PC-3 (cell line): ENCODE measurements around the gene PDE3B. TPM values are rescaled to one million over a fixed set of nuclear protein-coding genes. Genes with fewer than 3 reads are reported as not detected.

Experiments
- ATAC-seq: fragments of 200-7000 bp; cut with Tn5 transposase; 2 replicates; pipeline ENCODE4 v1.9.1; 2020; ENCODE audit warnings: mild to moderate bottlenecking, moderate library complexity
- BruUV-seq: library from RNA; stranded (reverse); fragments of 400-500 nt; replicated peaks from 2 replicates; lab custom pipeline; 2021; lab: Mats Ljungman, UMichigan
- CTCF ChIA-PET: fragments of 300-600 bp; sonication (Branson Sonifier 250); formaldehyde crosslinking; loops from one replicate; lab custom pipeline; 2022; ENCODE audit warnings: antibody characterized with exemption; lab: Charles Lee
- POLR2A ChIA-PET: fragments of 300-600 bp; sonication (Branson Sonifier 250); formaldehyde crosslinking; loops from one replicate; lab custom pipeline; 2022; ENCODE audit warnings: antibody characterized with exemption; ENCODE audit not compliant: unreplicated experiment; lab: Charles Lee
- DNase-seq: peaks from one replicate; pipeline ENCODE4 v3.0.0-alpha.2; 2015
- H2AFZ ChIP-seq: fragments of 300-600 bp; sonication (generic); 2 replicates; pipeline ENCODE4 v1.6.0; 2016; ENCODE audit warnings: antibody characterized with exemption, low read length
- H3F3A ChIP-seq: fragments of 300-600 bp; sonication (generic); one replicate; pipeline ENCODE4 v1.6.0; 2017; ENCODE audit warnings: antibody characterized with exemption, low read length, control low read depth, mild to moderate bottlenecking; ENCODE audit not compliant: unreplicated experiment
- H3K27ac ChIP-seq: fragments of 300-600 bp; sonication (generic); 2 replicates; pipeline ENCODE4 v1.5.1; 2016; ENCODE audit warnings: mild to moderate bottlenecking, low read length
- H3K27me3 ChIP-seq: fragments of 300-600 bp; sonication (generic); 2 replicates; pipeline ENCODE4 v1.6.1; 2016; ENCODE audit warnings: low read length, mixed read lengths
- H3K36me3 ChIP-seq: fragments of 300-600 bp; sonication (generic); 2 replicates; pipeline ENCODE4 v1.6.1; 2016; ENCODE audit warnings: low read depth, mixed run types, low read length, mixed read lengths
- H3K4me1 ChIP-seq: fragments of 300-600 bp; sonication (generic); 2 replicates; pipeline ENCODE4 v1.5.1; 2016; ENCODE audit warnings: low read length; ENCODE audit not compliant: insufficient read depth
- H3K4me2 ChIP-seq: fragments of 300-600 bp; sonication (generic); 2 replicates; pipeline ENCODE4 v1.6.0; 2016; ENCODE audit warnings: low read length
- H3K4me3 ChIP-seq: fragments of 300-600 bp; sonication (generic); 2 replicates; pipeline ENCODE4 v1.5.1; 2016; ENCODE audit warnings: mild to moderate bottlenecking, low read length, mixed read lengths
- H3K79me2 ChIP-seq: fragments of 300-600 bp; sonication (generic); 2 replicates; pipeline ENCODE4 v1.6.1; 2017; ENCODE audit warnings: low read length, mixed read lengths
- H3K9ac ChIP-seq: fragments of 300-600 bp; sonication (generic); 2 replicates; pipeline ENCODE4 v1.6.0; 2016; ENCODE audit warnings: mild to moderate bottlenecking, low read length
- H3K9me2 ChIP-seq: fragments of 300-600 bp; sonication (generic); replicated peaks from 2 replicates; pipeline ENCODE4 v1.6.1; 2016; ENCODE audit warnings: mixed run types, low read length, mixed read lengths
- H3K9me3 ChIP-seq: fragments of 300-600 bp; sonication (generic); 2 replicates; pipeline ENCODE4 v1.6.1; 2016; ENCODE audit warnings: low read length, mixed read lengths
- H4K20me1 ChIP-seq: fragments of 300-600 bp; sonication (generic); 2 replicates; pipeline ENCODE4 v1.6.1; 2016; ENCODE audit warnings: low read length, mixed read lengths
- CTCF ChIP-seq: fragments of 300-600 bp; sonication (generic); conservative IDR thresholded peaks from 2 replicates; pipeline ENCODE4 v1.5.1; 2017; ENCODE audit warnings: antibody characterized with exemption, low read depth, mild to moderate bottlenecking, low read length
- EZH2 ChIP-seq: fragments of 300-600 bp; sonication (generic); IDR thresholded peaks from one replicate; pipeline ENCODE4 v1.6.1; 2017; ENCODE audit warnings: antibody characterized with exemption, mild to moderate bottlenecking, low read length; ENCODE audit not compliant: unreplicated experiment
- EZH2phosphoT487 ChIP-seq: fragments of 300-600 bp; sonication (generic); IDR thresholded peaks from 2 replicates; pipeline ENCODE4 v1.6.1; 2018; ENCODE audit warnings: mild to moderate bottlenecking, antibody characterized with exemption, low read length, borderline replicate concordance
- intact Hi-C: fragments of 100-400 bp; cut with micrococcal nuclease; formaldehyde crosslinking; loops from 2 replicates; pipeline ENCODE4 v1.9.0; 2023
- total RNA-seq: library from RNA; depleted of rRNA; stranded (reverse); fragments of >200 nt; gene quantifications from 2 replicates; pipeline ENCODE4 v1.2.3, GENCODE V29; 2014

The PDE3B gene
- total RNA-seq, 1 experiment from 2014 or later = 0.11 TPM

- ATAC-seq = no peak
Measured at GRCh38 chr11:14819596-14819995, 176.0 kb downstream of the PDE3B start.

GRCh38 chr11:14821031-14821430, 177.4 kb downstream of the PDE3B start:
- Histone ChIP-seq H3K9me3 (no peaks in the 10 kb centered on the region), H3K27ac (no peak overlapping the region), H3K9me2 (no peaks in the 10 kb centered on the region), H3F3A (no peaks in the 10 kb centered on the region), H3K4me2 (no peak overlapping the region), H3K79me2 (no peaks in the 10 kb centered on the region), H3K36me3 (no peaks in the 10 kb centered on the region), H3K4me1 (no peaks in the 10 kb centered on the region), H4K20me1 (no peaks in the 10 kb centered on the region), H3K4me3 (no peak overlapping the region), H3K9ac (no peak overlapping the region), H2AFZ (no peak overlapping the region), H3K27me3 (no peaks in the 10 kb centered on the region)
- CTCF ChIA-PET = no interaction called here
- POLR2A ChIA-PET = no interaction called here
- DNase-seq = no peak
- no peak for ATAC-seq
- no peak for TF ChIP-seq EZH2
- TF ChIP-seq CTCF = no peak
- TF ChIP-seq EZH2phosphoT487 = no peak
- no TSS peak for BruUV-seq
- intact Hi-C loops = no loop called here

More at GRCh38 chr11:14819596-14819995, 176.0 kb downstream of the PDE3B start:
- no peaks in the 10 kb centered on the region for H3K9me3 ChIP-seq
- no peaks in the 10 kb centered on the region for H3K79me2 ChIP-seq
- intact Hi-C loops = no loop called here
- no peak overlapping the region for H3K27ac ChIP-seq
- no peak overlapping the region for H3K4me2 ChIP-seq
- no peaks in the 10 kb centered on the region for H3K4me1 ChIP-seq
- TF ChIP-seq EZH2 = no peak
- TF ChIP-seq CTCF = no peak
- no peak for TF ChIP-seq EZH2phosphoT487
- H4K20me1 ChIP-seq = no peaks in the 10 kb centered on the region
- no peaks in the 10 kb centered on the region for H3K27me3 ChIP-seq
- ChIA-PET CTCF (no interaction called here), POLR2A (no interaction called here)
- no peak overlapping the region for H2AFZ ChIP-seq
- H3F3A ChIP-seq = no peaks in the 10 kb centered on the region
- no peak overlapping the region for H3K4me3 ChIP-seq
- no TSS peak for BruUV-seq
- H3K9ac ChIP-seq = no peak overlapping the region
- DNase-seq = no peak
- no peaks in the 10 kb centered on the region for H3K9me2 ChIP-seq
- no peaks in the 10 kb centered on the region for H3K36me3 ChIP-seq

GRCh38 chr11:14826600-14826999, 183.0 kb downstream of the PDE3B start:
- Histone ChIP-seq H3F3A (no peaks in the 10 kb centered on the region), H3K4me3 (no peak overlapping the region), H3K9ac (no peak overlapping the region), H2AFZ (no peak overlapping the region), H3K4me2 (no peak overlapping the region), H4K20me1 (no peaks in the 10 kb centered on the region), H3K9me3 (no peaks in the 10 kb centered on the region), H3K27ac (no peak overlapping the region), H3K36me3 (no peaks in the 10 kb centered on the region), H3K27me3 (no peaks in the 10 kb centered on the region), H3K9me2 (no peaks in the 10 kb centered on the region), H3K79me2 (no peaks in the 10 kb centered on the region), H3K4me1 (no peaks in the 10 kb centered on the region)
- TF ChIP-seq CTCF (no peak), EZH2 (no peak), EZH2phosphoT487 (no peak)
- CTCF ChIA-PET = no interaction called here
- intact Hi-C loops = no loop called here
- ATAC-seq (no peak), DNase-seq (no peak)
- POLR2A ChIA-PET = no interaction called here
- no TSS peak for BruUV-seq
